KMS-11 (cell line): ENCODE measurements around the gene TNFRSF14.

Experiments
- H2AFZ ChIP-seq: fragments of 200-600 bp; sonication (generic); 2 replicates; pipeline ENCODE4 v1.6.1; 2016; ENCODE audit warnings: antibody characterized with exemption, mixed run types, low read depth
- H3K27ac ChIP-seq: fragments of 200-600 bp; sonication (generic); 2 replicates; pipeline ENCODE4 v1.6.1; 2016; ENCODE audit warnings: mild to moderate bottlenecking, mixed run types
- H3K27me3 ChIP-seq: fragments of 200-600 bp; sonication (generic); 2 replicates; pipeline ENCODE4 v1.6.1; 2017; ENCODE audit warnings: mild to moderate bottlenecking, low read depth, mixed run types, moderate library complexity; ENCODE audit not compliant: insufficient read depth
- H3K36me3 ChIP-seq: fragments of 200-600 bp; sonication (generic); 2 replicates; pipeline ENCODE4 v1.6.1; 2017; ENCODE audit warnings: mild to moderate bottlenecking, mixed run types; ENCODE audit not compliant: insufficient read depth
- H3K4me1 ChIP-seq: fragments of 200-600 bp; sonication (generic); 2 replicates; pipeline ENCODE4 v1.6.1; 2016; ENCODE audit warnings: mild to moderate bottlenecking, low read depth, mixed run types; ENCODE audit not compliant: poor library complexity, severe bottlenecking
- H3K4me2 ChIP-seq: fragments of 200-600 bp; sonication (generic); 2 replicates; pipeline ENCODE4 v1.7.0; 2016; ENCODE audit warnings: mild to moderate bottlenecking, mixed run types
- H3K4me3 ChIP-seq: fragments of 200-600 bp; sonication (generic); IDR thresholded peaks from 2 replicates; pipeline ENCODE4 v1.6.1; 2017; ENCODE audit warnings: low read depth, low read length, mixed read lengths; ENCODE audit not compliant: insufficient read depth
- H3K79me2 ChIP-seq: fragments of 200-600 bp; sonication (generic); 2 replicates; pipeline ENCODE4 v1.6.1; 2016; ENCODE audit warnings: low read depth, mixed run types; ENCODE audit not compliant: insufficient read depth
- H3K9ac ChIP-seq: fragments of 200-600 bp; sonication (generic); 2 replicates; pipeline ENCODE4 v1.6.1; 2016; ENCODE audit warnings: mild to moderate bottlenecking, mixed run types
- H4K20me1 ChIP-seq: fragments of 200-600 bp; sonication (generic); 2 replicates; pipeline ENCODE4 v1.6.1; 2016; ENCODE audit warnings: mild to moderate bottlenecking, mixed run types; ENCODE audit not compliant: insufficient read depth
- TF ChIP-seq, protein P1 (sequence below): fragments of 200-600 bp; sonication (generic); conservative IDR thresholded peaks from 2 replicates; pipeline ENCODE4 v1.6.1; 2017; ENCODE audit warnings: low read depth, mild to moderate bottlenecking, antibody characterized with exemption, low read length, moderate library complexity, mixed read lengths

The TNFRSF14 gene

DNA sequence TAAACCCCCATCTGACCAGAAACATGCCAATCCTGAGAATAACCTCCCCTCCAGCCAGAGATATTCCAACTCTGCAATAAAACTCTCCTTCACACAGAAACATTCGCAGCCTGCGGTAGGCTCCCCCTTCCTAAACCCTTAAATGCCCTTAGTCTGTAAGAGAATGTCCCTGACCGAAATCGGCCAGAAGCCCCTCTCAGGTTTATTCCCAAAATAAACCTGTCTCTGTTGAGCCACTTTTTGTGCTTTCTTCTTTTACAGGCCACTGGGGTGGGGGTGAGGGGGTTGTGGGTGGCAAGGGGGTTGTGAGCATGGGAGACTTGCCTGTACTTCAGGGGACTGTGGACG lies 35.0 kb downstream of the TNFRSF14 start:
- Histone ChIP-seq H4K20me1 (no peaks in the 10 kb centered on the region), H2AFZ (no peak overlapping the region), H3K4me3 (no peak overlapping the region), H3K27ac (no peak overlapping the region), H3K79me2 (no peaks in the 10 kb centered on the region), H3K27me3 (peaks cover 58% of the 10 kb centered on the region), H3K4me2 (no peak overlapping the region), H3K9ac (no peak overlapping the region), H3K36me3 (no peaks in the 10 kb centered on the region), H3K4me1 (no peaks in the 10 kb centered on the region)
- TF ChIP-seq, protein P1, sequence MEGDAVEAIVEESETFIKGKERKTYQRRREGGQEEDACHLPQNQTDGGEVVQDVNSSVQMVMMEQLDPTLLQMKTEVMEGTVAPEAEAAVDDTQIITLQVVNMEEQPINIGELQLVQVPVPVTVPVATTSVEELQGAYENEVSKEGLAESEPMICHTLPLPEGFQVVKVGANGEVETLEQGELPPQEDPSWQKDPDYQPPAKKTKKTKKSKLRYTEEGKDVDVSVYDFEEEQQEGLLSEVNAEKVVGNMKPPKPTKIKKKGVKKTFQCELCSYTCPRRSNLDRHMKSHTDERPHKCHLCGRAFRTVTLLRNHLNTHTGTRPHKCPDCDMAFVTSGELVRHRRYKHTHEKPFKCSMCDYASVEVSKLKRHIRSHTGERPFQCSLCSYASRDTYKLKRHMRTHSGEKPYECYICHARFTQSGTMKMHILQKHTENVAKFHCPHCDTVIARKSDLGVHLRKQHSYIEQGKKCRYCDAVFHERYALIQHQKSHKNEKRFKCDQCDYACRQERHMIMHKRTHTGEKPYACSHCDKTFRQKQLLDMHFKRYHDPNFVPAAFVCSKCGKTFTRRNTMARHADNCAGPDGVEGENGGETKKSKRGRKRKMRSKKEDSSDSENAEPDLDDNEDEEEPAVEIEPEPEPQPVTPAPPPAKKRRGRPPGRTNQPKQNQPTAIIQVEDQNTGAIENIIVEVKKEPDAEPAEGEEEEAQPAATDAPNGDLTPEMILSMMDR, result no peak

DNA sequence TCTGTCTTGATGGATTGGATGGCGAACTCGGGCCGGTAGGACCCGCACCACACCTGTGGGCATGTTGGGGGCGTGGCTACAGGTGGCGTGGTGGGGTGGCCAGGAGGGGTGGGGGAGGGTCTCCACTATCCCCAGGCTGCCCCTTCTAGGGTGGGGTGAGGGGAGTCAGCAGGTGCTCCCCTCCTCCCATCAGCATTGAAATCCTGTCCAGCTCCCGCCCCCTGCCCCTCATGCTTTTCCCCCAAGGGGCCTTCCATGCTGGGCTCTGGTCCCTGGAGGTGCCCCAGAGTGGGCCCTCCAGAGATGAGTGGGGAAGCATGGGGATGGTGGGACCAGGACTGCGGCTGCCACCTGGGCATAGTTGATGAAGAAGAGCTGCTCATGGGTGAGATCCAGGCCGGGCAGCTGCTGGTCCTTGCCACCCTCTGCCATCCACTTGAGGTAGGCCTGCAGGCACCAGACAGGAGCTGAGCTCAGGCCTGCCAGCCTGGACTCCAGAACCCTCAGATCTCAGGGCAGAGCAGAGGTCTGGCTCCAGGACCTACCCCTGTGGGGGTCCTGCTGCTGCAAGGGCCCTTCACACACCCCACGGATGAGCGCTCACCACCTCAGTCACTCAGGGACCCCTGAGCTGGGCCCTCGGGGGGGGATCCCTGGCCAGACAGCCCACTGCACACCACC lies 35.5 kb downstream of the TNFRSF14 start:
- H3K9ac ChIP-seq, result no peak overlapping the region
- no peaks in the 10 kb centered on the region for H3K36me3 ChIP-seq
- H3K4me2 ChIP-seq, result no peak overlapping the region
- H4K20me1 ChIP-seq, result no peaks in the 10 kb centered on the region
- H3K79me2 ChIP-seq, result no peaks in the 10 kb centered on the region
- TF ChIP-seq, protein P1, result no peak
- H3K4me3 ChIP-seq, result no peak overlapping the region
- peaks cover 63% of the 10 kb centered on the region for H3K27me3 ChIP-seq
- H2AFZ ChIP-seq, result no peak overlapping the region
- H3K27ac ChIP-seq, result no peak overlapping the region
- no peaks in the 10 kb centered on the region for H3K4me1 ChIP-seq

DNA sequence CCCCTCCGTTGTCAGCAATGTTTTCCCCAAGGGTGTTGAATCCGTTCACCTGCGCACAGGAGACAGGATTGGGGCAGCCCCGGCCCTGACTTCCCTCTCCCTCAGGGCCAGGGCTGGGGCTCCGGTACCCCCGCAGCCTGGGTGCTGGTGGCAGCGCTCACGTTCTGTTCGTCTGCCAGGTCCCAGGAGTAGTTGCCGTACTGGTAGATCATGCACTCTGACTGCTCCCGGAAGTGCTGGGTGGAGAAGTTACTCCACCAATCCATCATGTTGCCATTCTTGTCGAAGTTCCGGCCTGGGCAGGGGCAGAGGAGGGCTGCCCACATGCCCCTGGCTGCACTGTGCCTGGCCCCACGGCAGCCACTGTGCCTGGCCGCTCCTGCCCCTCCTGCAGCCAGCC lies 36.5 kb downstream of the TNFRSF14 start:
- no peak overlapping the region for H3K27ac ChIP-seq
- TF ChIP-seq, protein P1, result no peak
- no peak overlapping the region for H2AFZ ChIP-seq
- no peaks in the 10 kb centered on the region for H4K20me1 ChIP-seq
- no peaks in the 10 kb centered on the region for H3K79me2 ChIP-seq
- no peaks in the 10 kb centered on the region for H3K36me3 ChIP-seq
- H3K9ac ChIP-seq, result no peak overlapping the region
- no peaks in the 10 kb centered on the region for H3K4me1 ChIP-seq
- H3K4me3 ChIP-seq, result no peak overlapping the region
- H3K27me3 ChIP-seq, result peaks cover 67% of the 10 kb centered on the region
- no peak overlapping the region for H3K4me2 ChIP-seq

DNA sequence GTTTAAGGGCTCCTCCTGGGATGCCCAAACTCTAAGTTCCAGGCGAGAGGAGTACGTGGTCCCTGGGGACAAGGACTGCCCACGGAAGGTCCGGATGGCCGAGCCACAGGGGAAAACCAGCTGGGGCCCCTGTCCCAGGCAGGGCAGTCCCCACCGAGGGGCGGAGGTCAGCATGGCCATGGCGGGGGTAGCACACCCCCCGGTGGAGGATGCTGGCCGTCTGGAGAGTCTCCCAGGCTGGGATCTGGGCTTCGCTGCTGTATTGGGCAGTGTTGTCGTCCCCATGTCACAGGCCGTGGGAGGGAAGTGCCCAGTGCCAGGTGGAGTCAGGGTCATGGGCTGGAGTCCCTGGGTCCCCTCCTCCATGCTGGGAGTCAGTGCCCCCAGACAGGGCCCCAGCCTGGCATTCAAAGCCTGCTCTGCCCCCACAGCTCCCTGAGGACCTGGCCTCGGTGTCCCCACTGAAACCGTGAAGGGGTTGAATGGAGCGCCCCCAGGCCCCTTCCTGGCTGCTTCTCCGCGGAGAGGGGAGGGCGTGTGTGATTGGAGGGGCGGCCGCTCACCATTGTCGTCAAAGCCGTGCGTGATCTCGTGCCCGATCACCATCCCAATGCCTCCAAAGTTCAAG lies 37.2 kb downstream of the TNFRSF14 start:
- no peak overlapping the region for H3K27ac ChIP-seq
- H3K36me3 ChIP-seq, result no peaks in the 10 kb centered on the region
- H3K9ac ChIP-seq, result no peak overlapping the region
- TF ChIP-seq, protein P1, result no peak
- H3K79me2 ChIP-seq, result no peaks in the 10 kb centered on the region
- no peak overlapping the region for H2AFZ ChIP-seq
- no peak overlapping the region for H3K4me3 ChIP-seq
- H3K27me3 ChIP-seq, result peaks cover 71% of the 10 kb centered on the region
- H3K4me2 ChIP-seq, result no peak overlapping the region
- no peaks in the 10 kb centered on the region for H3K4me1 ChIP-seq
- no peaks in the 10 kb centered on the region for H4K20me1 ChIP-seq
